Peyer's patch (tissue), 4 donors: ENCODE data around the gene TNRC6B. TPM values are rescaled to one million over a fixed set of nuclear protein-coding genes. Genes with fewer than 3 reads are reported as not detected.
A peak's percentile ranks its signal among the peaks of the same experiment; 100 is the strongest.

Experiments used
- DNase-seq, 3 donors: peaks; one replicate each; pipeline ENCODE4 v3.0.0-alpha.2; 2017 to 2019
- H3K27ac ChIP-seq, 4 donors: fragments of 200-600 bp; sonication (generic); one replicate each; pipeline ENCODE4 v1.5.1; 2016 to 2019
- H3K27me3 ChIP-seq, 2 donors: fragments of 200-600 bp; sonication (generic); one replicate each; pipeline ENCODE4 v1.5.1; 2019
- H3K36me3 ChIP-seq, 3 donors: fragments of 200-600 bp; sonication (generic); one replicate each; pipeline ENCODE4 v1.5.1; 2016 to 2019
- H3K4me1 ChIP-seq, 4 donors: fragments of 200-600 bp; sonication (generic); one replicate each; pipeline ENCODE4 v1.5.1; 2016 to 2019
- H3K4me3 ChIP-seq, 4 donors: fragments of 200-600 bp; sonication (generic); 1 replicate in 3 of 4; 2 replicates in 1 of 4; pipeline ENCODE4 v1.5.1; 2016 to 2019; ENCODE audit warnings: mild to moderate bottlenecking in 1 of 4
- H3K9me3 ChIP-seq, 4 donors: fragments of 200-600 bp; sonication (generic); one replicate each; pipeline ENCODE4 v1.5.1; 2016 to 2019; ENCODE audit warnings: mild to moderate bottlenecking in 1 of 4
- POLR2A ChIP-seq, 2 donors: fragments of 450-650 bp; IDR thresholded peaks; one replicate each; pipeline ENCODE4 v1.5.1; 2017; ENCODE audit warnings: antibody characterized with exemption in 2 of 2, mild to moderate bottlenecking in 2 of 2, moderate library complexity in 2 of 2
- total RNA-seq, 4 donors: library from RNA; depleted of rRNA; stranded (reverse); fragments of >200 nt; gene quantifications; one replicate each; pipeline ENCODE4 v1.1.0, GENCODE V29; 2016
- TF ChIP-seq, protein P1 (sequence below), 6 experiments: fragments of 450-650 bp in 4 of 6; fragments of 200-600 bp in 2 of 6; sonication (generic) in 1 of 6; IDR thresholded peaks; one replicate each; pipeline ENCODE4 v1.5.1; 2017 to 2019; ENCODE audit warnings: antibody characterized with exemption in 6 of 6, mild to moderate bottlenecking in 3 of 6, moderate library complexity in 1 of 6

The TNRC6B gene
- total RNA-seq, 4 donors from 2014 or later: 43.6 to 169 (median 54.0) TPM

- TF ChIP-seq, protein P1, sequence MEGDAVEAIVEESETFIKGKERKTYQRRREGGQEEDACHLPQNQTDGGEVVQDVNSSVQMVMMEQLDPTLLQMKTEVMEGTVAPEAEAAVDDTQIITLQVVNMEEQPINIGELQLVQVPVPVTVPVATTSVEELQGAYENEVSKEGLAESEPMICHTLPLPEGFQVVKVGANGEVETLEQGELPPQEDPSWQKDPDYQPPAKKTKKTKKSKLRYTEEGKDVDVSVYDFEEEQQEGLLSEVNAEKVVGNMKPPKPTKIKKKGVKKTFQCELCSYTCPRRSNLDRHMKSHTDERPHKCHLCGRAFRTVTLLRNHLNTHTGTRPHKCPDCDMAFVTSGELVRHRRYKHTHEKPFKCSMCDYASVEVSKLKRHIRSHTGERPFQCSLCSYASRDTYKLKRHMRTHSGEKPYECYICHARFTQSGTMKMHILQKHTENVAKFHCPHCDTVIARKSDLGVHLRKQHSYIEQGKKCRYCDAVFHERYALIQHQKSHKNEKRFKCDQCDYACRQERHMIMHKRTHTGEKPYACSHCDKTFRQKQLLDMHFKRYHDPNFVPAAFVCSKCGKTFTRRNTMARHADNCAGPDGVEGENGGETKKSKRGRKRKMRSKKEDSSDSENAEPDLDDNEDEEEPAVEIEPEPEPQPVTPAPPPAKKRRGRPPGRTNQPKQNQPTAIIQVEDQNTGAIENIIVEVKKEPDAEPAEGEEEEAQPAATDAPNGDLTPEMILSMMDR (IDR thresholded peaks at IDR 0.05): no peak
- no peak for TF ChIP-seq POLR2A (IDR thresholded peaks at IDR 0.05)
- Histone ChIP-seq H3K36me3 (peaks cover 0 to 55% (median 0%) of the 10 kb centered on the region in 3 donors), H3K27ac (peak overlapping the region; percentile 63 to 79 (median 72)), H3K27me3 (no peaks in the 10 kb centered on the region), H3K4me1 (peaks cover 0 to 8% (median 0%) of the 10 kb centered on the region in 4 donors), H3K4me3 (no peak overlapping the region), H3K9me3 (no peaks in the 10 kb centered on the region)
- DNase-seq: no peak
Observed at GRCh38 chr22:40325315-40325714, 147.6 kb downstream of the TNRC6B start.

DNA sequence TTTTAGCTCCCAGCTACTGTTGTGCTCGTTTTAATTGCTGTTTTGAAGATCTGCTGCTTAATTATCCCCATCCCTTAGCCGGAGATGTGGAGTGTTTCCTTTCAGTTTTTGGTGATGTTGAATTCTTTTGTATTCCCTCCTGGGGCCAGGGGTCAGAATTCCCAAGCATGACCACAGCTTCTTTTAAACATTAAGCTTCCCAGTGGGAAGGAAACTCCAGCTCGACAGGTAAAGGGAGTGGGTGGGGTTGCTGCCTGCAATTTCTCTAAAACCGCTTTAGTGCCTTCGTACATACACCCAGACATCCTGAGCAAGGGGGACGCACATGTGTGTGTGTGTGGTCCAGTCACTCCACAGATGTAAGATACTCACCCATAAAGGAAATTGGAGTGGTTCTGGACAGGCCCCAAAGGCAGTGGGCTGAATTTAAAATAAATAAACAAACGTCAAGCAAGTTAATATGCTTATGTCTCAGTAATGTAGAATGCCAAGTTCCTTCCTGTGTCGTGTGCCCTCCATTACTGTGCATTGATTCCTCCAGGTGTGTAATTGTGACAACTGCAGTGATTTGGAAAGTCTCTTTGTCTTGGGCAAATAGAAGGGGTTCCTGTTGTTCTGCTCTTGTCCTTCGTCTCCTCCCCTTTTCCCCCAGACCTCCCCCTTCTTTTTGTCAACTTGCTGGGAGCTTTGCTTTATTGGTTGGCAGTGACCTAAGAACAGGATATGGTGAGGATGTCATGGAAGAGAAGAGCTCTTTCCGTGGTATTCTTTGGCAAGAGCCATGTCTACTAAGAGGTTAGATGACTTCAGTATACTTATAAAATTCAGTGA, 149.4 kb downstream of the TNRC6B start:
- H3K4me3 ChIP-seq: no peak overlapping the region
- TF ChIP-seq, protein P1 (IDR thresholded peaks at IDR 0.05): no peak
- TF ChIP-seq POLR2A (IDR thresholded peaks at IDR 0.05): no peak
- H3K9me3 ChIP-seq: no peaks in the 10 kb centered on the region
- peaks cover 0 to 37% (median 0%) of the 10 kb centered on the region in 3 donors for H3K36me3 ChIP-seq
- H3K27me3 ChIP-seq: no peaks in the 10 kb centered on the region
- H3K27ac ChIP-seq: peak overlapping the region; percentile 8 to 33 (median 16)
- peaks cover 0 to 8% (median 0%) of the 10 kb centered on the region in 4 donors for H3K4me1 ChIP-seq
- DNase-seq: no peak

- peaks cover 0 to 8% (median 0%) of the 10 kb centered on the region in 4 donors for H3K4me1 ChIP-seq
- no peaks in the 10 kb centered on the region for H3K9me3 ChIP-seq
- no peak overlapping the region for H3K27ac ChIP-seq
- H3K4me3 ChIP-seq: no peak overlapping the region
- H3K27me3 ChIP-seq: no peaks in the 10 kb centered on the region
- peaks cover 0 to 24% (median 0%) of the 10 kb centered on the region in 3 donors for H3K36me3 ChIP-seq
- no peak for DNase-seq
- TF ChIP-seq, protein P1 (IDR thresholded peaks at IDR 0.05): no peak
- TF ChIP-seq POLR2A (IDR thresholded peaks at IDR 0.05): no peak
Observed at GRCh38 chr22:40328546-40329456, 151.1 kb downstream of the TNRC6B start.

DNA sequence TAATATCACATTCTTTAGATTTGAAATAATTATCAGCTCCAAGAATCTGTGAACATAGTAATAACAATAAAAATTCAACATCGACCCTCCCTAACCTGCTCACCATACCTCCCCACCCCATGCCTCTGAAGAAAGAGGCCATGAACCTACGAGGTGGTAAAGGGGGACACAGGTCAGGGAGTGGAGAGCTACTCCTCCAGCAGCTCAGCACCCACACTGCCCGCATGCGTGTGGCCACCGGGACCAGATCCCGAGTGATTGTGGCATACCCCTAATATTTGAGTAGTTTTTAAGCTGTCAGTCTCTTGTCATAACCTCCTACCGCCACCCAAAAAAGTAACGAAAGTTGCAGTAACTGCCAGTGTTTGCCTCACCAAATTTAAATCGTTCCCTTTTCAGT, 151.7 kb downstream of the TNRC6B start:
- Histone ChIP-seq H3K27ac (peak overlapping the region in 1 of 4 donors; percentile 21), H3K4me1 (peaks cover 0 to 8% (median 0%) of the 10 kb centered on the region in 4 donors), H3K36me3 (peaks cover 0 to 22% (median 0%) of the 10 kb centered on the region in 3 donors), H3K4me3 (no peak overlapping the region), H3K9me3 (no peaks in the 10 kb centered on the region), H3K27me3 (no peaks in the 10 kb centered on the region)
- TF ChIP-seq POLR2A (IDR thresholded peaks at IDR 0.05): no peak
- TF ChIP-seq, protein P1 (IDR thresholded peaks at IDR 0.05): no peak
- no peak for DNase-seq

- H3K36me3 ChIP-seq: peaks cover 0 to 16% (median 0%) of the 10 kb centered on the region in 3 donors
- H3K4me1 ChIP-seq: peaks cover 0 to 8% (median 1%) of the 10 kb centered on the region in 4 donors
- H3K27ac ChIP-seq: no peak overlapping the region
- TF ChIP-seq POLR2A (IDR thresholded peaks at IDR 0.05): no peak
- TF ChIP-seq, protein P1 (IDR thresholded peaks at IDR 0.05): no peak
- H3K4me3 ChIP-seq: no peak overlapping the region
- no peaks in the 10 kb centered on the region for H3K9me3 ChIP-seq
- H3K27me3 ChIP-seq: no peaks in the 10 kb centered on the region
- DNase-seq: no peak
Observed at GRCh38 chr22:40330086-40330485, 152.4 kb downstream of the TNRC6B start.
